Heart left ventricle (tissue), 13 donors: Measurements from ENCODE around the gene LLGL2.

ENCODE experiments used
- POLR2A ChIP-seq, 2 donors: fragments of 450-650 bp; IDR thresholded peaks; one replicate each; pipeline ENCODE4 v1.6.1; 2017; ENCODE audit warnings: antibody characterized with exemption in 2 of 2, mild to moderate bottlenecking in 2 of 2, moderate library complexity in 2 of 2
- TF ChIP-seq, protein P1 (sequence below), 12 donors: fragments of 200-600 bp; sonication (generic) in 4 of 12; IDR thresholded peaks; one replicate each; pipeline versions ENCODE4 v1.5.0 to v1.8.0; 2018 to 2022; ENCODE audit warnings: antibody characterized with exemption in 12 of 12, mild to moderate bottlenecking in 5 of 12
- donor health status: ischemic (EF 13 %, LVEDD 7.1; RV severe dilation, severe dysfunction).
- donor health status: DM: no; HTN: yes; CAD: no.
- donor health status: DM: no; HTN: no; CAD: no.
- donor health status: ischemic (EF 25% LVEDD 6.9; RV normal size, moderate dysfunction).
- donor health status: ischemic (EF 25% LVEDD 5.7; RV mildly dilated, moderate dysfunction).
- donor health status: ischemic (EF 35%, LVEDD 5.7; RV mildly dilated, moderate dysfunction).
- donor health status: nonischemic (EF 11% LVEDD 7.7; RV severe dilation, severe dysfunction).
- donor health status: DM: yes; HTN: yes; CAD: no.
- donor health status: PGD.
- donor health status: ischemic (EF 29% LVEDD 5.4; RV normal size, mild dysfunction).
- donor health status: nonischemic (EF 23%, LVEDD 6.1; RV moderate dilation, normal function).

DNA sequence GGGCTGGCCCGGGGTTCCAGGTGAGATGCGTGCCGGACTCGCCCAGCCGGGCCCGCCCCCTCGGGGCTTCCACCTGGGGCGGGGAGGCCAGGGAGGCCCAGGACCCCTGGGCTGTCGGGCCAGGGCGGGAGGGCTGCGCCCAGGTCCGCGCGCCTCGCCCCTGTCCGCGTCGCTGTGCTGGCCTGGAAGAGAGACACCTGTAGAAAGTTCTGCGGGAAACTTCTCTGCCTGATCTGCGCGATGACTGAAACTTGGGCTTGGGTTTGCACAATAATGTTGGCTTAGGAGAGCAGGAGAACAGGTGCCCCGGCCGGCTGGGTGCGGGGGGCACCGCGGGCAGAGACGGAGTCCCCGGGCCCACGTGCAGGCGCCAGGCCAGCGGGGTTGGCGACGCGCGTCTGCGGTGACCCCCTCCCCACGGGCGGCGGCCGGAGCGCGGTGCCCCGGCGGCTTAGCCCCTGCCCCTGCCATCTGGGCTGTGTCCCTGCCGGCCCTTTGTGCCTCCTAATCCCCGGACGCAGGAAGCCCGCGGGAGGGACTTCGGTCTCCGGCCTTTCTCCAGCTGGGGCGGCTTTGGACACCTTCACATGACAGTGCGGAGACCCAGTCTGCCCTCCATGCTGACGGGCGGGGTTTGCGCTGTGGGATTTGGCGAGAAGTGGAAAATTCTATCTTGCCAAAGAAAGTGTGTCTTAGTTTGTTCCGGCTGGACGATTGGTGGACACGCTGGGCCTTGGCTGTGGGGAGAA is 483 bp downstream of the LLGL2 start:
- no peak for TF ChIP-seq POLR2A (IDR thresholded peaks at IDR 0.05)
- TF ChIP-seq, protein P1, sequence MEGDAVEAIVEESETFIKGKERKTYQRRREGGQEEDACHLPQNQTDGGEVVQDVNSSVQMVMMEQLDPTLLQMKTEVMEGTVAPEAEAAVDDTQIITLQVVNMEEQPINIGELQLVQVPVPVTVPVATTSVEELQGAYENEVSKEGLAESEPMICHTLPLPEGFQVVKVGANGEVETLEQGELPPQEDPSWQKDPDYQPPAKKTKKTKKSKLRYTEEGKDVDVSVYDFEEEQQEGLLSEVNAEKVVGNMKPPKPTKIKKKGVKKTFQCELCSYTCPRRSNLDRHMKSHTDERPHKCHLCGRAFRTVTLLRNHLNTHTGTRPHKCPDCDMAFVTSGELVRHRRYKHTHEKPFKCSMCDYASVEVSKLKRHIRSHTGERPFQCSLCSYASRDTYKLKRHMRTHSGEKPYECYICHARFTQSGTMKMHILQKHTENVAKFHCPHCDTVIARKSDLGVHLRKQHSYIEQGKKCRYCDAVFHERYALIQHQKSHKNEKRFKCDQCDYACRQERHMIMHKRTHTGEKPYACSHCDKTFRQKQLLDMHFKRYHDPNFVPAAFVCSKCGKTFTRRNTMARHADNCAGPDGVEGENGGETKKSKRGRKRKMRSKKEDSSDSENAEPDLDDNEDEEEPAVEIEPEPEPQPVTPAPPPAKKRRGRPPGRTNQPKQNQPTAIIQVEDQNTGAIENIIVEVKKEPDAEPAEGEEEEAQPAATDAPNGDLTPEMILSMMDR (IDR thresholded peaks at IDR 0.05): no peak
